OCI-LY3 (cell line): ENCODE data around the gene PLEKHA8.

Experiments used
- EZH2phosphoT487 ChIP-seq: fragments of 200-600 bp; shearing (Covaris generic); IDR thresholded peaks from 2 replicates; pipeline ENCODE4 v1.6.1; 2018; ENCODE audit warnings: antibody characterized with exemption, mixed run types, low read depth
- TF ChIP-seq, protein P1 (sequence below): fragments of 200-600, 300-600 bp; sonication (generic); IDR thresholded peaks from 2 replicates; pipeline ENCODE4 v1.5.1; 2014; ENCODE audit warnings: antibody characterized with exemption, low read length, low read depth

DNA sequence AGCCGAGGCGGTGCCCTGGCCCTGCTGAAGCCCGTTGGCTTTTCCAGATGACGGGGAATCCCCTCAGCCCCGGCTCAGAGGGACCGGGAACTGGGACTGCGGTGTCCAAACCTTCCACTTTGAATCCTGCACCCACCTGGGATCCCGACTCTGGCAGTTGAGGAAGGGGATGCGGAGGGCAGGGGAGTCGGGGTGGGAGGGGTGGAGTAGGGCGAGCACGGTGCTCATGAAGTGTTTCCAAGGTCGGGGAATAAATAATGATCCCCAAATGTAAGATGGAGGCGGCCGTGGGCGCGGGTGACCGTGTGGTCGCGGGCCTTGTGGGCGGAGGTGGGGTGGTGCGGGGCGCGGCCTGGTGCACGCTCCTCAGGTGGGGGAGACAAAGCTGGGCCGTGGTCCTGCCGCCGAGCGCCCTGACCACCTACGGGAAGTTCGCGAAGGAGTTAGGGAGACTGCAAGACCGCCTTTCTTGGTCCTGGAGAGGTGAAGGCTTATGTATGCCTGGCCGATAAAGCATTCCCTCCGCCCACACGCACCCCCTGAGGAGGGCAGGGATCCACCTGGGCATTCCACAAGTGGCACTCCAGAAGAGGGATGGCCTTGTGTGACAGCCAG, 108.0 kb downstream of the PLEKHA8 start:
- TF ChIP-seq, protein P1, sequence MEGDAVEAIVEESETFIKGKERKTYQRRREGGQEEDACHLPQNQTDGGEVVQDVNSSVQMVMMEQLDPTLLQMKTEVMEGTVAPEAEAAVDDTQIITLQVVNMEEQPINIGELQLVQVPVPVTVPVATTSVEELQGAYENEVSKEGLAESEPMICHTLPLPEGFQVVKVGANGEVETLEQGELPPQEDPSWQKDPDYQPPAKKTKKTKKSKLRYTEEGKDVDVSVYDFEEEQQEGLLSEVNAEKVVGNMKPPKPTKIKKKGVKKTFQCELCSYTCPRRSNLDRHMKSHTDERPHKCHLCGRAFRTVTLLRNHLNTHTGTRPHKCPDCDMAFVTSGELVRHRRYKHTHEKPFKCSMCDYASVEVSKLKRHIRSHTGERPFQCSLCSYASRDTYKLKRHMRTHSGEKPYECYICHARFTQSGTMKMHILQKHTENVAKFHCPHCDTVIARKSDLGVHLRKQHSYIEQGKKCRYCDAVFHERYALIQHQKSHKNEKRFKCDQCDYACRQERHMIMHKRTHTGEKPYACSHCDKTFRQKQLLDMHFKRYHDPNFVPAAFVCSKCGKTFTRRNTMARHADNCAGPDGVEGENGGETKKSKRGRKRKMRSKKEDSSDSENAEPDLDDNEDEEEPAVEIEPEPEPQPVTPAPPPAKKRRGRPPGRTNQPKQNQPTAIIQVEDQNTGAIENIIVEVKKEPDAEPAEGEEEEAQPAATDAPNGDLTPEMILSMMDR, result no peak
- TF ChIP-seq EZH2phosphoT487, result no peak
